ENCODE results near the gene PEPD.

The PEPD gene

DNA sequence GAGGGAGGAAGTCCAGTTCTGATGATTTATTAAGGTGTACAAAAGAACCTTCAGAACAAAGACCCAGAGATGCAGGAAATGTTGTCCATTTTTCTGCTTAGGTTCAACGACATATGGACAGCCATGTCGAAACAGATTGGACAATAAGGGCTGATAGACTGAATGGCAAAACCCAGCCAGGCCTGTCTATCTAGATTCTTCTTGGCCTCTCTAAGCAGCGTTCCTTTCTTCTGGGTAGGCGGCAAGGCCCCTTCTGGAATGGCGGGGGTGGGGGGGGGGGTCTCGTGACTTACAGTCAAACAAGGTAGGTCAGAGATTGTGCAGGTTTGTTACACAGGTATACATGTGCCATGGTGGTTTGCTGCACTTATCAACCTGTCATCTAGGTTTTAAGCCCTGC, 39.7 kb upstream of the PEPD start:
- Histone ChIP-seq H3K4me3 (no peak overlapping the region), H3K36me3 (no peaks in the 10 kb centered on the region), H3K27me3 (peaks cover 0 to 21% of the 10 kb centered on the region in 2 donors), H3K9me3 (no peaks in the 10 kb centered on the region), H3K27ac (no peak overlapping the region), H3K4me1 (no peaks in the 10 kb centered on the region)
- DNase-seq, result peak in 1 of 2 donors; percentile 4
- intact Hi-C loops (cut with DNase I; ENCODE audit: low total_unique reads), result no loop called here
- no peak for TF ChIP-seq CTCF (IDR thresholded peaks at IDR 0.05)

GRCh38 chr19:33559996-33560395, 38.4 kb upstream of the PEPD start:
- Histone ChIP-seq H3K27me3 (peaks cover 0 to 25% of the 10 kb centered on the region in 2 donors), H3K4me3 (no peak overlapping the region), H3K9me3 (no peaks in the 10 kb centered on the region), H3K4me1 (no peaks in the 10 kb centered on the region), H3K27ac (no peak overlapping the region), H3K36me3 (no peaks in the 10 kb centered on the region)
- peak in 1 of 2 donors; percentile 27 for DNase-seq
- no peak for TF ChIP-seq CTCF (IDR thresholded peaks at IDR 0.05)
- intact Hi-C loops (cut with DNase I; ENCODE audit: low total_unique reads), result no loop called here

DNA sequence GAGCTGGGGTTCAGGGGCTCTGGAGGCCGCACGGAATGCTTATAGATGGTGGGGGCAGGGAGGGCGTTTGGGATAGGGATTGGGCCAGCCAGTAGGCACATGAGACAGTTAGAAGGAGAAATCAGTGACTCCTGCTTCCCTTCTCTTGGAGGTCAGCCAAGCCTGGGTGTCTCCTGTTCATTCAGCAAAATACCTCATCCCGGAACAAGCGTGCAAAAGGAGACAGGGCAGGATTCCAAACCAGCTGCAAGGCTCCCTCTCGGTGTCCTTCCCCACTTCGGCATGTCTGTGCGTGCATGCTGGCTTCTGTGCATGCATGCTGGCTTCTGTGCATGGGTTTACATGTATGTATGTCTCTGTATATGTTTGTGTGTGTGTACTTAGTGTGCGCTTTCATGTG, 37.3 kb upstream of the PEPD start:
- Histone ChIP-seq H3K36me3 (no peaks in the 10 kb centered on the region), H3K4me3 (no peak overlapping the region), H3K27ac (no peak overlapping the region), H3K4me1 (no peaks in the 10 kb centered on the region), H3K27me3 (peaks cover 0 to 21% of the 10 kb centered on the region in 2 donors), H3K9me3 (no peaks in the 10 kb centered on the region)
- intact Hi-C loops (cut with DNase I; ENCODE audit: low total_unique reads), result no loop called here
- TF ChIP-seq CTCF (IDR thresholded peaks at IDR 0.05), result no peak
- DNase-seq, result no peak

- H3K9me3 ChIP-seq, result no peaks in the 10 kb centered on the region
- no peaks in the 10 kb centered on the region for H3K36me3 ChIP-seq
- TF ChIP-seq CTCF (IDR thresholded peaks at IDR 0.05), result no peak
- H3K27me3 ChIP-seq, result peaks cover 0 to 21% of the 10 kb centered on the region in 2 donors
- DNase-seq, result peak in 1 of 2 donors; percentile 11
- no peak overlapping the region for H3K27ac ChIP-seq
- no peaks in the 10 kb centered on the region for H3K4me1 ChIP-seq
- H3K4me3 ChIP-seq, result no peak overlapping the region
- intact Hi-C loops (cut with DNase I; ENCODE audit: low total_unique reads), result no loop called here
These were observed 36.6 kb upstream of the PEPD start for GRCh38 chr19:33558151-33558550.

DNA sequence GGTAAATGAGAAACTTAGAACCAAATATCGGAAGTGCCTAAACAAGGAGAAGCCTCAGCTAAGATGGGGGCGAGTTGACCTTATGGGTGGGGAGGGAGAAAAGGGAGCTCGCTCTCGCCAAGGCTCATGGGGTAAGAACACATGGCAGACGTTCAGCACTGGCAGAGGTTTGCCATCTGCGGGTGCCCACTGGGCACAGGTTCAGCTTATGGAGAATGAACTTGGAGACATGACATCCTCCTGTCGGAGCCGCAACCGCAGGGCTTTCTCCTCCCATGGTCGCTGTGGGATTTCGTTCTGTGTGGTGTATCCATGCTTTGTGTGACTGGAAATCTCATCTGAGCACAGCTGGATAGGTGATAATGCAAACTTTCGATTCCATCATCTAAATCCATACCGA, 36.1 kb upstream of the PEPD start:
- no peaks in the 10 kb centered on the region for H3K36me3 ChIP-seq
- H3K27ac ChIP-seq, result no peak overlapping the region
- no peaks in the 10 kb centered on the region for H3K9me3 ChIP-seq
- no peak for TF ChIP-seq CTCF (IDR thresholded peaks at IDR 0.05)
- intact Hi-C loops (cut with DNase I; ENCODE audit: low total_unique reads), result no loop called here
- no peaks in the 10 kb centered on the region for H3K4me1 ChIP-seq
- H3K4me3 ChIP-seq, result no peak overlapping the region
- peak in 1 of 2 donors; percentile 17 for DNase-seq
- H3K27me3 ChIP-seq, result peaks cover 0 to 20% of the 10 kb centered on the region in 2 donors

- TF ChIP-seq CTCF (IDR thresholded peaks at IDR 0.05), result no peak
- intact Hi-C loops (cut with DNase I; ENCODE audit: low total_unique reads), result no loop called here
These were observed 35.6 kb upstream of the PEPD start for GRCh38 chr19:33557196-33557595.

More at GRCh38 chr19:33557196-33557595, 35.6 kb upstream of the PEPD start:
- Histone ChIP-seq H3K4me1 (no peaks in the 10 kb centered on the region), H3K4me3 (no peak overlapping the region), H3K27ac (no peak overlapping the region), H3K36me3 (no peaks in the 10 kb centered on the region), H3K9me3 (no peaks in the 10 kb centered on the region), H3K27me3 (peaks cover 0 to 16% of the 10 kb centered on the region in 2 donors)
- DNase-seq, result no peak
